SH-SY5Y (cell line): ENCODE data around the gene NAB2.

Source experiments
- GATA2 ChIP-seq: IDR thresholded peaks from 2 replicates; pipeline ENCODE4 v1.6.1; 2011; ENCODE audit warnings: mild to moderate bottlenecking, low read depth, low read length
- GATA3 ChIP-seq: IDR thresholded peaks from 2 replicates; pipeline ENCODE4 v1.6.1; 2011; ENCODE audit warnings: low read depth, mild to moderate bottlenecking, low read length, moderate library complexity

Gene NAB2

GRCh38 chr12:57112492-57113294 lies 23.8 kb downstream of the NAB2 start:
- TF ChIP-seq GATA3 (no peak), GATA2 (no peak)

- no peak for TF ChIP-seq GATA2
- no peak for TF ChIP-seq GATA3
Observed at GRCh38 chr12:57116580-57117281, 27.8 kb downstream of the NAB2 start.

GRCh38 chr12:57118711-57119271 lies 29.9 kb downstream of the NAB2 start:
- TF ChIP-seq GATA3 (no peak), GATA2 (no peak)

- TF ChIP-seq GATA3 (no peak), GATA2 (no peak)
Observed at GRCh38 chr12:57119294-57120085, 30.6 kb downstream of the NAB2 start.

GRCh38 chr12:57123813-57124212 lies 34.9 kb downstream of the NAB2 start:
- no peak for TF ChIP-seq GATA2
- TF ChIP-seq GATA3 = no peak

GRCh38 chr12:57124261-57124877 lies 35.5 kb downstream of the NAB2 start:
- TF ChIP-seq GATA3 = no peak
- TF ChIP-seq GATA2 = no peak

GRCh38 chr12:57126061-57126460 lies 37.1 kb downstream of the NAB2 start:
- TF ChIP-seq GATA3 (no peak), GATA2 (no peak)

GRCh38 chr12:57126561-57126960 lies 37.6 kb downstream of the NAB2 start:
- TF ChIP-seq GATA3 = no peak
- TF ChIP-seq GATA2 = no peak

- TF ChIP-seq GATA2 (no peak), GATA3 (no peak)
Observed at GRCh38 chr12:57127101-57127725, 38.3 kb downstream of the NAB2 start.

- TF ChIP-seq GATA3 (no peak), GATA2 (no peak)
Observed at GRCh38 chr12:57127726-57128518, 39.0 kb downstream of the NAB2 start, which contains the start of gene LRP1. Gene LRP1, plus strand, starts transcription at chr12:57128483. Its CDS starts 482 bp downstream, at chr12:57128965.

- TF ChIP-seq GATA2 (no peak), GATA3 (no peak)
Observed at GRCh38 chr12:57128519-57129247, 39.8 kb downstream of the NAB2 start.
